PC-9 (cell line): ENCODE measurements around the gene IL4I1. TPM values are rescaled to one million over a fixed set of nuclear protein-coding genes. Genes with fewer than 3 reads are reported as not detected.

Source experiments
- BruUV-seq: library from RNA; stranded (reverse); fragments of 400-500 nt; replicated peaks from 2 replicates; lab custom pipeline; 2021; lab: Mats Ljungman, UMichigan
- CTCF ChIA-PET: fragments of 300-600 bp; sonication (Branson Sonifier 250); formaldehyde crosslinking; loops from one replicate; lab custom pipeline; 2022; ENCODE audit warnings: antibody characterized with exemption; lab: Charles Lee
- POLR2A ChIA-PET: fragments of 300-600 bp; sonication (Branson Sonifier 250); formaldehyde crosslinking; loops from one replicate; lab custom pipeline; 2022; ENCODE audit warnings: antibody characterized with exemption; ENCODE audit not compliant: unreplicated experiment; lab: Charles Lee
- DNase-seq, 2 experiments: peaks; one replicate each; pipeline versions ENCODE4 v3.0.0 to v3.0.0-alpha.2; 2015 to 2022; ENCODE audit warnings: mixed read lengths in 1 of 2
- H2AFZ ChIP-seq: fragments of 200-600 bp; sonication (generic); 2 replicates; pipeline ENCODE4 v1.8.1; 2017; ENCODE audit warnings: antibody characterized with exemption
- H3F3A ChIP-seq: fragments of 200-600 bp; sonication (generic); 2 replicates; pipeline ENCODE4 v1.8.1; 2017; ENCODE audit warnings: antibody characterized with exemption, mild to moderate bottlenecking, low read depth; ENCODE audit not compliant: insufficient read depth
- H3K27ac ChIP-seq: fragments of 200-600 bp; sonication (generic); 2 replicates; pipeline ENCODE4 v1.6.1; 2016; ENCODE audit warnings: mixed run types
- H3K27me3 ChIP-seq: fragments of 200-600 bp; sonication (generic); 2 replicates; pipeline ENCODE4 v1.6.1; 2016; ENCODE audit warnings: low read depth, mixed run types; ENCODE audit not compliant: insufficient read depth
- H3K36me3 ChIP-seq: fragments of 200-600 bp; sonication (generic); 2 replicates; pipeline ENCODE4 v1.6.1; 2016; ENCODE audit warnings: low read depth, mixed run types
- H3K4me1 ChIP-seq: fragments of 200-600 bp; sonication (generic); replicated peaks from 2 replicates; pipeline ENCODE4 v1.6.1; 2016; ENCODE audit warnings: mixed run types; ENCODE audit not compliant: insufficient read depth
- H3K4me2 ChIP-seq: fragments of 200-600 bp; sonication (generic); 2 replicates; pipeline ENCODE4 v1.6.1; 2017; ENCODE audit warnings: mixed run types
- H3K4me3 ChIP-seq: fragments of 200-600 bp; sonication (generic); 2 replicates; pipeline ENCODE4 v1.6.1; 2016; ENCODE audit warnings: mixed run types
- H3K79me2 ChIP-seq: fragments of 200-600 bp; sonication (generic); 2 replicates; pipeline ENCODE4 v1.6.1; 2017; ENCODE audit warnings: low read depth, mixed run types
- H3K9me2 ChIP-seq: fragments of 200-600 bp; sonication (generic); 2 replicates; pipeline ENCODE4 v1.8.1; 2017; ENCODE audit warnings: mild to moderate bottlenecking; ENCODE audit not compliant: insufficient read depth
- H3K9me3 ChIP-seq: fragments of 200-600 bp; sonication (generic); 2 replicates; pipeline ENCODE4 v1.8.1; 2016; ENCODE audit warnings: low read depth; ENCODE audit not compliant: insufficient read depth
- H4K20me1 ChIP-seq: fragments of 200-600 bp; sonication (generic); 2 replicates; pipeline ENCODE4 v1.8.1; 2017; ENCODE audit not compliant: insufficient read depth
- CTCF ChIP-seq: fragments of 200-600 bp; sonication (generic); conservative IDR thresholded peaks from 2 replicates; pipeline ENCODE4 v1.6.1; 2017; ENCODE audit warnings: mixed run types, antibody characterized with exemption, mild to moderate bottlenecking, moderate library complexity
- EZH2 ChIP-seq: fragments of 200-600 bp; sonication (generic); IDR thresholded peaks from 2 replicates; pipeline ENCODE4 v1.8.0; 2017; ENCODE audit warnings: antibody characterized with exemption, low read depth
- intact Hi-C: fragments of 100-400 bp; cut with micrococcal nuclease; formaldehyde crosslinking; loops from one replicate; pipeline ENCODE4 v1.10.0; 2022; ENCODE audit not compliant: unreplicated experiment
- total RNA-seq: library from RNA; stranded (reverse); gene quantifications from 2 replicates; pipeline ENCODE4 v1.2.3, GENCODE V29; 2021

The IL4I1 gene
- total RNA-seq, 1 experiment from 2014 or later, result not detected

DNA sequence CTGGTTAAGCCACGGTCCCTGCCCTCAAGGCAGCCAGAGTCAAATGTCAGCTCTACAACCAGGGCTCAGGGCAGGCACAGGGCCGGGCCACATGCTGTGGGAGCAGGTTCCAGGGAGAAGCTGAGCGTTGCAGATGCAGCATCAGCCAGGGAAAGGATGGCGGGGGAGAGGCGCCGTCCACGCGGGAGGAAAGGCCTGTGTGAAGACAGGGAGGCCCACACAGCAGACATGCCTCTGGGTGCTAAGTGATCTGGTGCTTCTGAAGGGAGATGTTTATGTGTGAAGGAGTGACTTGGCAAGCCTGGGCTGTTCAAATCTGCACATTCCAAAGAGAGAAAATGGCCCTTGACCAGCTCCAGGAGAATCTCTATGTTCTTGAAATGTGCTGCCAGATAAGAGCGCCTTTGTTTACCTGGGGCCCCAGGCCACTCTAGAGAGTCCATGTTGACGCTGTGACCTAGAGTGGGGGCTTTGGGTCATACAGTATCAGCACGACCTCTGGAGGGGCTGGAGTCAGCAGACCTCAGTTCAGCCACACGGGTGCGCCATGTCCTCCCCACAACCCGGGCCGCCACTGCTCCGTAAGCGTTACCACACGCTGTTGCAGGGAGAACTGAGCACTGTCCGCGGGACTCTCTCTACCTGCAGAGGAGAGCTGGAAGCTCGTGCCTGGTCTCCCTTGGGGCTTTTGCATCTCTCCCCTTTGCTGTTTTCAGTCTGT is 16.4 kb upstream of the IL4I1 start:
- Histone ChIP-seq H3K9me3 (no peaks in the 10 kb centered on the region), H2AFZ (no peak overlapping the region), H3K4me2 (no peak overlapping the region), H3K27ac (no peak overlapping the region), H3F3A (peaks cover 20% of the 10 kb centered on the region; the same call in 1 of the 2 replicates), H3K36me3 (peaks cover 49% of the 10 kb centered on the region), H3K4me1 (no peaks in the 10 kb centered on the region), H3K4me3 (no peak overlapping the region), H3K9me2 (no peaks in the 10 kb centered on the region), H3K79me2 (peaks cover 24% of the 10 kb centered on the region), H3K27me3 (no peaks in the 10 kb centered on the region), H4K20me1 (peaks cover 51% of the 10 kb centered on the region)
- POLR2A ChIA-PET, result no interaction called here
- DNase-seq, result no peak
- CTCF ChIA-PET, result no interaction called here
- BruUV-seq, result no TSS peak
- TF ChIP-seq EZH2, result no peak
- TF ChIP-seq CTCF, result no peak
- intact Hi-C loops, result no loop called here

GRCh38 chr19:49911381-49912145 is 14.9 kb upstream of the IL4I1 start:
- Histone ChIP-seq H3K27me3 (no peaks in the 10 kb centered on the region), H3K4me2 (no peak overlapping the region), H3K4me1 (no peaks in the 10 kb centered on the region), H3K4me3 (no peak overlapping the region), H3K79me2 (peaks cover 12% of the 10 kb centered on the region; the same call in 1 of the 2 replicates), H3F3A (peaks cover 20% of the 10 kb centered on the region; the same call in 1 of the 2 replicates), H4K20me1 (peaks cover 45% of the 10 kb centered on the region), H3K27ac (no peak overlapping the region), H3K9me2 (no peaks in the 10 kb centered on the region), H2AFZ (no peak overlapping the region), H3K9me3 (no peaks in the 10 kb centered on the region), H3K36me3 (peaks cover 44% of the 10 kb centered on the region)
- no peak for DNase-seq
- TF ChIP-seq CTCF, result no peak
- TF ChIP-seq EZH2, result no peak
- no TSS peak for BruUV-seq
- ChIA-PET POLR2A (no interaction called here), CTCF (no interaction called here)
- intact Hi-C loops, result no loop called here

DNA sequence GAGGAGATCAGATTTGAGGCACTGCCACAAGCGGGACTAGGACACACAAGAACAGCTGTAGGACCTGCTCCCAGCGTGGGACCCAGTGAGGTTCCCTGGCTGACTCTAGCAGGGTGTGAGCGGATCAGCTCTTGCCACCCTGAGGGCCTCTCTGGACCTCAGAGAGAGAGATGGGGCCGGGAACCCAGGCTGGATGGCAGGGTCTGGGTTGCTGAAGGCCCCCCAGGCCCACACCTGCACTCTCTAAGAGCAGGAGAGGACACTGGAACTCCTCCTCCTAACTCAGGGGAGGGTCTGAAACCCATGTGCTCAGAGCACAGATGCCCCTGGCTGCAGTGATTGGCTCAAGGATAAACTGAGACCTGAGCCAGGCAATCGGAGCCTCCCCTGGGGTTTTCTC is 13.5 kb upstream of the IL4I1 start:
- intact Hi-C loops, result no loop called here
- POLR2A ChIA-PET, result no interaction called here

More for the DNA sequence above, 13.5 kb upstream of the IL4I1 start:
- H2AFZ ChIP-seq, result no peak overlapping the region
- H3K9me2 ChIP-seq, result no peaks in the 10 kb centered on the region
- TF ChIP-seq CTCF (no peak), EZH2 (no peak)
- H3K4me1 ChIP-seq, result no peaks in the 10 kb centered on the region
- H3K4me2 ChIP-seq, result no peak overlapping the region
- peaks cover 10% of the 10 kb centered on the region; the same call in 1 of the 2 replicates for H3K79me2 ChIP-seq
- no peaks in the 10 kb centered on the region for H3K9me3 ChIP-seq
- peaks cover 39% of the 10 kb centered on the region for H4K20me1 ChIP-seq
- no peak for DNase-seq
- no peak overlapping the region for H3K4me3 ChIP-seq
- BruUV-seq, result no TSS peak
- H3F3A ChIP-seq, result peaks cover 24% of the 10 kb centered on the region; the same call in 1 of the 2 replicates
- H3K27ac ChIP-seq, result no peak overlapping the region
- H3K36me3 ChIP-seq, result peaks cover 35% of the 10 kb centered on the region
- CTCF ChIA-PET, result no interaction called here
- H3K27me3 ChIP-seq, result no peaks in the 10 kb centered on the region
